Rectal smooth muscle tissue (tissue), 1 donor: ENCODE results near the gene USP20.

ENCODE experiments used
- H3K27ac ChIP-seq: one replicate; pipeline ENCODE4 v1.7.0; 2013; ENCODE audit warnings: low read depth, low read length, inconsistent platforms
- H3K27me3 ChIP-seq: one replicate; pipeline ENCODE4 v1.7.0; 2013; ENCODE audit warnings: low read length; ENCODE audit not compliant: control insufficient read depth, insufficient read depth
- H3K36me3 ChIP-seq: one replicate; pipeline ENCODE4 v1.7.0; 2013; ENCODE audit warnings: low read length; ENCODE audit not compliant: control insufficient read depth, insufficient read depth
- H3K4me1 ChIP-seq: one replicate; pipeline ENCODE4 v1.7.0; 2013; ENCODE audit warnings: low read length; ENCODE audit not compliant: control insufficient read depth, insufficient read depth
- H3K4me3 ChIP-seq: one replicate; pipeline ENCODE4 v1.7.0; 2013; ENCODE audit warnings: low read length
- H3K9ac ChIP-seq: one replicate; pipeline ENCODE4 v1.7.0; 2013; ENCODE audit warnings: low read length

USP20 gene

GRCh38 chr9:129895376-129896268 is 60.4 kb downstream of the USP20 start:
- peaks cover 18% of the 10 kb centered on the region for H3K4me1 ChIP-seq

DNA sequence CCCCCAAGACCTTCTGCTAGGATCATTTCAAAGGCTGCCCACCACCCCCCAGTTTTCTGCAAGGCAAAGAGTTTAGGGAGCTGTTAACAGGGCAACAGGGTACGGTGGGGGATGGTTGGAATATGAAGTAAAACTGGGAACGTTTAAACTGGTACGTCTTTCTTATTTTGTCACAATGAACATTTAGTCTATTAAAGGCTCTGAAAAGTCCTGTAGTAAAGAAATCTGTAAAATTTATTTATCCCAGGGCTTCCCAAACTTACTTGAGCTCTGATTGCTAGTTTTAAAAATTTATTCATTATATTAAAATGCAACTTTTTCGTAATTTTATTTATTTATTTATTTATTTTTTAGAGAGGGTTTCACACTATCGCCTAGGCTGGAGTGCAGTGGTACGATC is 62.0 kb downstream of the USP20 start:
- H3K27me3 ChIP-seq: no peaks in the 10 kb centered on the region
- no peak overlapping the region for H3K9ac ChIP-seq
- H3K36me3 ChIP-seq: peaks cover 31% of the 10 kb centered on the region
- H3K4me3 ChIP-seq: no peak overlapping the region
- H3K4me1 ChIP-seq: peaks cover 6% of the 10 kb centered on the region
- no peak overlapping the region for H3K27ac ChIP-seq

More at GRCh38 chr9:129895376-129896268, 60.4 kb downstream of the USP20 start:
- H3K4me3 ChIP-seq: no peak overlapping the region
- H3K27me3 ChIP-seq: no peaks in the 10 kb centered on the region
- H3K27ac ChIP-seq: no peak overlapping the region
- peaks cover 24% of the 10 kb centered on the region for H3K36me3 ChIP-seq
- H3K9ac ChIP-seq: no peak overlapping the region

DNA sequence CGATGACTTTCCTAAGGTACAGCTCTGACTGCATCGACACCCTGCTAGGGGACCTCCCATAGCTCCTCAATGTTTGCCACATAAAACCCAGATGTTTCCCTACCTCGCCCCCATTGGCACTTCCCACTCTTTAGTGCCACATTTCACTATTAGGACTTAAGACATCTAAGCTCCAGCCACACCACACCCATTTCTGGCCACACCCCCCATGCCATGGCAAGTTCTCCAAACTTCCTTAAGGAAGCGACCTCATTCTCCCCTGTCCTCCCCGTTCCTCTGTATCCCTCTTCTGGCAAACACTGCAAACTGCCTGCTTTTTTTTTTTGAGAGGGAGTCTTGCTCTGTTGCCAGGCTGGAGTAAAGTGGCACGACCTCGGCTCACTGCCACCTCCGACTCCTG is 62.9 kb downstream of the USP20 start:
- peaks cover 36% of the 10 kb centered on the region for H3K36me3 ChIP-seq
- no peaks in the 10 kb centered on the region for H3K4me1 ChIP-seq
- H3K27ac ChIP-seq: no peak overlapping the region
- H3K4me3 ChIP-seq: no peak overlapping the region
- H3K27me3 ChIP-seq: no peaks in the 10 kb centered on the region
- no peak overlapping the region for H3K9ac ChIP-seq

- H3K27me3 ChIP-seq: no peaks in the 10 kb centered on the region
- no peak overlapping the region for H3K27ac ChIP-seq
- H3K9ac ChIP-seq: no peak overlapping the region
- H3K4me1 ChIP-seq: no peaks in the 10 kb centered on the region
- no peak overlapping the region for H3K4me3 ChIP-seq
- H3K36me3 ChIP-seq: peaks cover 41% of the 10 kb centered on the region
Measured at GRCh38 chr9:129899620-129900019, 64.4 kb downstream of the USP20 start.

DNA sequence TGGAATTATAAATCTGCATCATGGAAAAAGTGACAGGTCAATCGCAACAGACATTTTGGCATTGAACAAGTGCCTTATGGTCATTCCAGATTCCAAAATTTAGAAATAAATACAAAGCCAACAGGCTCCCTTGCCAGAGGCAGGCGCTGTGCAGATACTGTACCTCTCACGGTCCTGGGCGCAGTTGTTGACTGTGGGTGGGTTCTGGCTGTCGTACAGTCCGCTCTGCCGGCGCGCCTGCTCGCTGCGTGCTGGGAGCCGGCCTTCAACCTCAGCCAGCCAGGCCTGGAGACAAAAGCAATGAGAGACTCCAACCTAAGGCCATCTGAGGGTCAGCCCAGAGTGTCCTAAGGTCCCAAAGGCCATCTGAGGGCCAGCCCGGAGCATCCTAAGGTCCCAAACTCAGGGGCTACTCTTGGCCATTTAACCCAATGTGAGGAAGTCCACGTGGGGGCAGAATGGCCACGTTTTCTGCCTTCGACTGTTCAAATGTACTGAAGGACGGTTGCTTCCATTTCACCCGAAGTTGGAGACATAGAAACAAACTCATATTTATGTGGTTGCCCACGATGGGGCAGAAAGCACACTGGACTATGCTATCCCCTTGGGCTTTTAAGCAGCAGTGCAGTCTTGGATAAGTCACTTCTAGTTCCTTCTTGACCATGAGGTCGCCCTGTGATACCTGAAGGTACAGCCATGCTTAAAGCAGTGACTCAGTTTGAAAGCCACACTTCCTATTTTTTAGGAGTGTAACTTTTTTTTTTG is 65.2 kb downstream of the USP20 start:
- Histone ChIP-seq H3K27me3 (no peaks in the 10 kb centered on the region), H3K9ac (no peak overlapping the region), H3K4me1 (no peaks in the 10 kb centered on the region), H3K4me3 (no peak overlapping the region), H3K27ac (no peak overlapping the region), H3K36me3 (peaks cover 38% of the 10 kb centered on the region)

DNA sequence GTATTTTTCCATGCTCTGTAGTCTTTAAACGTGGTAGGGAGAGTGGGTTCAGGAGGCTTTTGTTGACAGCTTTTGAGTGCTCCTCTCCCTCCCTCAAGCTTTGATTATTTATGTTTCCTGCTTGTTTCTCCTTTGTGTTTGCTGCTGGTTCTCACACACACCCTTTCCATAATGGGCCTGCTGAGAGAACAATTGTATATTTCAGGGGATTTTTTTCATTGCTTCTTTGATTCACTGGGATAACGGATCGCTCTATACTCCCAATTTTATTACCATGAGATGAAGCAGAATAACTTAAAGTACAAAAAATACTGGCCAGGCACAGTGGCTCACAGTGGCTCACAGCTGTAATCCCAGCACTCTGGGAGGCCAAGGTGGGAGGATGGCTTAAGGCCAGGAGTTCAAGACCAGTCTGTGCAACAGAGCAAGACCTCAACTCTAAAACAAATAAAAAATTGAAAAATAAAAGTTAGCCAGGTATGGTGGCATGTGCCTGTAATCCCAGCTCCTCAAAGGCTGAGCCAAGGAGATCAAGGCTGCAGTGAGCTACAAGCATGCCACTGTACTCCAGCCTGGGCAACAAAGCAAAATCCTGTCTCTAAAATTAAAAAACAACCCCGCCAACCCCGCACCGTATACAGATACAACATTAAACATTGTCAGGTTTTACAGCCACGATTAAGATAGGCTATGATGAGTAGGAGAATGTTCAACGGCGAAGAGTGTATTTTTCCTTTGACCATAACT is 66.9 kb downstream of the USP20 start:
- Histone ChIP-seq H3K36me3 (peaks cover 32% of the 10 kb centered on the region), H3K27ac (peak overlapping the region; percentile 45), H3K9ac (no peak overlapping the region), H3K4me1 (no peaks in the 10 kb centered on the region), H3K4me3 (no peak overlapping the region), H3K27me3 (no peaks in the 10 kb centered on the region)

DNA sequence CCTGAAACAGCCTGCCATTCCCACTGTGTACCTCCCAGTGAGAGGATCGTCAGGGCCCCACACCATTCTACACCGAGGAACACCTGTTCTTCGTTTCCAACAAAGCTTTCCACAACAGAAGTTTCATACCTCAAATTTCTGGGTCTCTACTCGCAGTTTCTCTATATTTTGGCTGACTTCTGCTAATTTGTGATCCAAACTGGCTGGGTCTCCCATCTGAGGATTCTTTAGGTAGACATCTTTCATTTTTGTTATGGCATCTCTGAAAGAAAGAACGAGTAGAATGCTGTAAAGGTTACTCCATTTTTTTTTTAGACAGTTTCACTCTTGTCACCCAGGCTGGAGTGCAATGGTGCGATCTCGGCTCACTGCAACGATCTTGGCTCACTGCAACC is 67.5 kb downstream of the USP20 start:
- no peaks in the 10 kb centered on the region for H3K27me3 ChIP-seq
- no peak overlapping the region for H3K9ac ChIP-seq
- peaks cover 35% of the 10 kb centered on the region for H3K36me3 ChIP-seq
- H3K27ac ChIP-seq: peak overlapping the region; percentile 45
- no peaks in the 10 kb centered on the region for H3K4me1 ChIP-seq
- H3K4me3 ChIP-seq: no peak overlapping the region

- Histone ChIP-seq H3K9ac (no peak overlapping the region), H3K4me1 (no peaks in the 10 kb centered on the region), H3K36me3 (peaks cover 31% of the 10 kb centered on the region), H3K27me3 (no peaks in the 10 kb centered on the region), H3K4me3 (no peak overlapping the region), H3K27ac (no peak overlapping the region)
Measured at GRCh38 chr9:129904734-129905133, 69.5 kb downstream of the USP20 start.

- H3K4me1 ChIP-seq: no peaks in the 10 kb centered on the region
- no peak overlapping the region for H3K9ac ChIP-seq
- H3K27ac ChIP-seq: no peak overlapping the region
- no peaks in the 10 kb centered on the region for H3K27me3 ChIP-seq
- H3K4me3 ChIP-seq: no peak overlapping the region
- H3K36me3 ChIP-seq: peaks cover 21% of the 10 kb centered on the region
Measured at GRCh38 chr9:129906298-129906697, 71.0 kb downstream of the USP20 start.

DNA sequence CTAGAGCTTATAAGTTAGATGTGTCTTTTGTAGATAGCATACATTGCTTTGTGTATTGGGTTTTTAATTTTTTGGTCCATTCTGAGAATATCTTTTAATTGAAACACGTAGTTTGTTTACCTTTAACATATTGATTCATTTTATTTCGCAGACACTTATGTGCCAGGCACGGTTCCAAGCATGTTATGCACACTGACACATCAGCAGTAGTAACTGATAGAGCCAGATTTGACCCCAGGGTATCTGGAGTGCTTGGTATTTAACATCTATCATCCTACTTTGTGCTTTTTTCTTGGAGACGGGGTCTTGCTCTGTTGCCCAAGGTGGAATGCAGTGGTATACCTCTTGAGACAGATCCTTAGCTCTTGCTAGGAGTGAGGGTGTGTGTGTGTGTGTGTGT is 71.9 kb downstream of the USP20 start:
- Histone ChIP-seq H3K9ac (no peak overlapping the region), H3K27ac (no peak overlapping the region), H3K36me3 (peaks cover 16% of the 10 kb centered on the region), H3K27me3 (no peaks in the 10 kb centered on the region), H3K4me3 (no peak overlapping the region), H3K4me1 (no peaks in the 10 kb centered on the region)

DNA sequence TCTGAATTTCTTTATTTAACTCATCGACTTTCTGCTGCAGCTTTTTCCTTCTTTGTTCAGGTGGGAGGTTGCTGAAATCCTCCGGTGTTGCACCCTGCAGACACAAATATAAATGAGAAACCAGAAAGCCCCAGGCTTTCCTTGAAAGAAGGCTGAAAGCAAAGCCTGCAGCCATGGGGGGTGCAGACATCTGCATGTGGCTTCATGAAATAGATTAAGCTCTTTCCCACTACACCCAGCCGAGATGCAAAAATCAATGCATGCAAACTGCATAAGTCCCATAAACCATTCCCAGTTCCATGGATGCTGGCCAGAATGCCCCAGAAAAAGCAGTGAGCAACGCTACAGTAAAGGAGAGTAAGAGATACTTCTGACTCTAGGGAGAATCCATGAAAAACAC is 73.6 kb downstream of the USP20 start:
- Histone ChIP-seq H3K4me3 (no peak overlapping the region), H3K36me3 (peaks cover 11% of the 10 kb centered on the region), H3K4me1 (no peaks in the 10 kb centered on the region), H3K9ac (no peak overlapping the region), H3K27me3 (no peaks in the 10 kb centered on the region), H3K27ac (no peak overlapping the region)

DNA sequence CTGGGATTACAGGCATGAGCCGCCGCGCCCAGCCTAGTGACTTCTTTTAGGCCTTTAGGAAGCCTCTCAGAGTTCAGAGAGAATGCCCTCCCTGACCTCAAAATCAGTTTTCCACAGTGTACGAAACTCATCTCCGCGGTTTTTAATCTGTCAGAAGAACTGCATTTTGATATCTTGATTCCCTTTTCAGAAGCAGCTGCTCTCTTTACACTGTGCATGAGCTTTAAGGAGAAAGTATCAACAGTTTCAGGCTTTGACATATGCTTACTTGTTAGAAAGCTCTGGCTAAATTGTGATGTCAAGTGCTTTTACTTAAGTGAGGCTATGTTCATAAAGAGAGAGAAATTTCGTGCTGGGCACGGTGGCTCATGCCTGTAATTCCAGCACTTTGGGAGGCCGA is 74.6 kb downstream of the USP20 start:
- H3K4me3 ChIP-seq: no peak overlapping the region
- H3K27ac ChIP-seq: no peak overlapping the region
- no peaks in the 10 kb centered on the region for H3K27me3 ChIP-seq
- peaks cover 6% of the 10 kb centered on the region for H3K36me3 ChIP-seq
- H3K4me1 ChIP-seq: no peaks in the 10 kb centered on the region
- no peak overlapping the region for H3K9ac ChIP-seq
